Fibroblast of the aortic adventitia (primary cell): ENCODE data around the gene AGTPBP1. TPM values are rescaled to one million over a fixed set of nuclear protein-coding genes. Genes with fewer than 3 reads are reported as not detected.

Experiments used
- DNase-seq: peaks from one replicate; pipeline ENCODE4 v3.0.0-alpha.2; 2010; ENCODE audit warnings: low read depth
- H3K4me3 ChIP-seq: 2 replicates; pipeline ENCODE4 v1.5.1; 2011; ENCODE audit warnings: low read depth, mild to moderate bottlenecking, control low read depth, low read length, moderate library complexity
- total RNA-seq: library from RNA; depleted of rRNA; stranded (reverse); fragments of >200 nt; gene quantifications from 2 replicates; pipeline ENCODE4 v1.2.3, GENCODE V29; 2012; ENCODE audit warnings: low replicate concordance
- TF ChIP-seq, protein P1 (sequence below): IDR thresholded peaks from 2 replicates; pipeline ENCODE4 v1.5.1; 2011; ENCODE audit warnings: mild to moderate bottlenecking, low read length, control low read depth, inconsistent platforms; ENCODE audit not compliant: insufficient read depth

The AGTPBP1 gene
- total RNA-seq, 1 donor: 20.3 TPM

DNA sequence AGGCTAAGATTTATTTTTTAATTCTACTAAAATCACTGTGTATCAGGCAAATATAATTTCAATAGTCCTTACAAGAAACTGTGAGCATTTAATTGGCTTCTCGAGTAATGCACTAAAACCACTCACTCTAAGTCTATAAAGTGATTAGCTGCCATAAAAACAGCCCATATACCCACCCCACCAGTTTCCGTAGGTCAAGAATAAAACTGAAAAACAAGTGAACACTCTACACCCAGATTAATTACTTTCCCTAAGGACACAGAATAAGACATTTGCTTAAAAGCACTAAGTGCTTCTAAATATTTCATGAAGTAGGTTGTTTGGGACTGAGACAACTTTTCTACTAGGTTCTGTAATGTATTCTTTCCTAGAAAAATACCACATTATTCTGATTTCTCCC lies 194.2 kb downstream of the AGTPBP1 start:
- H3K4me3 ChIP-seq: no peak overlapping the region
- DNase-seq: no peak
- TF ChIP-seq, protein P1, sequence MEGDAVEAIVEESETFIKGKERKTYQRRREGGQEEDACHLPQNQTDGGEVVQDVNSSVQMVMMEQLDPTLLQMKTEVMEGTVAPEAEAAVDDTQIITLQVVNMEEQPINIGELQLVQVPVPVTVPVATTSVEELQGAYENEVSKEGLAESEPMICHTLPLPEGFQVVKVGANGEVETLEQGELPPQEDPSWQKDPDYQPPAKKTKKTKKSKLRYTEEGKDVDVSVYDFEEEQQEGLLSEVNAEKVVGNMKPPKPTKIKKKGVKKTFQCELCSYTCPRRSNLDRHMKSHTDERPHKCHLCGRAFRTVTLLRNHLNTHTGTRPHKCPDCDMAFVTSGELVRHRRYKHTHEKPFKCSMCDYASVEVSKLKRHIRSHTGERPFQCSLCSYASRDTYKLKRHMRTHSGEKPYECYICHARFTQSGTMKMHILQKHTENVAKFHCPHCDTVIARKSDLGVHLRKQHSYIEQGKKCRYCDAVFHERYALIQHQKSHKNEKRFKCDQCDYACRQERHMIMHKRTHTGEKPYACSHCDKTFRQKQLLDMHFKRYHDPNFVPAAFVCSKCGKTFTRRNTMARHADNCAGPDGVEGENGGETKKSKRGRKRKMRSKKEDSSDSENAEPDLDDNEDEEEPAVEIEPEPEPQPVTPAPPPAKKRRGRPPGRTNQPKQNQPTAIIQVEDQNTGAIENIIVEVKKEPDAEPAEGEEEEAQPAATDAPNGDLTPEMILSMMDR: no peak

DNA sequence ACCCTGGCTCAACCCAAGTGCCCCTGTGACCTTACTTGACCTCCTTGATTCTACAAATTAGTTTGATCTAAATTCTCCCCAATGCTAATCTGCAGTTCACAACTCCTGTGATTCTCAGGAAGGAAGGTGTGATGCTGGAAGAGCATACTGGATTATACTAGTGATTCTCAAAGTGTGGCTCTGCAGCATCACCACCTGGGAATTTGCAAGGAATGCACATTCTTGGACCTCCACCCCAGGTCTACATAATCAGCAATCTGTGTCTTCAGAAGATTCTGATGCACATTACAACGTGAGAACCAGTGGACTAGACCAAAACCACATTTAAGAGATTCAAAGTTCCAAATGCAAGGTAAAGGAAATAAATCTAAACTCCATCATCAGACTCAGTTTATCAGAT lies 198.6 kb downstream of the AGTPBP1 start:
- TF ChIP-seq, protein P1: no peak
- no peak for DNase-seq
- H3K4me3 ChIP-seq: no peak overlapping the region

GRCh38 chr9:85541876-85542275 lies 199.9 kb downstream of the AGTPBP1 start:
- peak; percentile 11 for DNase-seq
- TF ChIP-seq, protein P1: no peak

DNA sequence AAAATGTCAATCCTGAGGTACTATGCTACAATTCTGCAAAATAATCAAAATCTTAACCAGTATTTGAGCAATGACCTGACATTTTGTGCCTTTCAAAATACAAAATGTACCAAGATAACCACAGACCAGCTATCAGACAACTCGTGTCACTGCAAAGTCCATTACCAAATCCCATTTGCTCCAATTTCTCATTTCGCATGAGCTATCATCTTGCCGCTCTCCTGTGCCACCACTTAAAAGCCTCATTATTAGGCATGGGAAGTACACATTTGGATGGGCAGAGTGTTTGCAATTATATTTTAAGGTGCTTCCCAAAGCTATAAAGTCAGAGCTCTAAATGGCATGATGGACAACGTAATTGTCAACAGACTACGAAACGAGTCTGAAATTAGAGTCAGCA lies 205.2 kb downstream of the AGTPBP1 start:
- no peak for DNase-seq
- TF ChIP-seq, protein P1: no peak
- H3K4me3 ChIP-seq: no peak overlapping the region

More at GRCh38 chr9:85541876-85542275, 199.9 kb downstream of the AGTPBP1 start:
- H3K4me3 ChIP-seq: no peak overlapping the region

DNA sequence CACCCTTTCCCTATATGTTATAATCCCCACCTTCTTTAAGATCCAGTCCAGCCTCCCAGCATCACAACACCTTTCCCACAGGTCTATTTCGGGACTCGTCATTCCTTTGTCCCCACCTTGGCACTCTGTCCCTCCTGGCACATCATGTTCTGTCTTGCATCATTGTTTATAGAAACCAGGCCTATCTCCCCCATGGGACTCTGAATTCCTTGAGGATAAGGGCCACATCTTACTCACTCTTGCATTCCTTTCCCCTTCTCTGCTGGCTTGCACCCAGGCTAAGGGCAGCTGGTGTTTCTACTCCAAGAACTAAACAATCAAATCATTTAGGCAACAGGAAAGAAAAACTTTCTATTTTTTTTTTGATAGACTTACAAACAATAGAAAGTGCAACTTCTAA lies 205.7 kb downstream of the AGTPBP1 start:
- no peak overlapping the region for H3K4me3 ChIP-seq
- DNase-seq: peak; percentile 96
- TF ChIP-seq, protein P1: no peak

DNA sequence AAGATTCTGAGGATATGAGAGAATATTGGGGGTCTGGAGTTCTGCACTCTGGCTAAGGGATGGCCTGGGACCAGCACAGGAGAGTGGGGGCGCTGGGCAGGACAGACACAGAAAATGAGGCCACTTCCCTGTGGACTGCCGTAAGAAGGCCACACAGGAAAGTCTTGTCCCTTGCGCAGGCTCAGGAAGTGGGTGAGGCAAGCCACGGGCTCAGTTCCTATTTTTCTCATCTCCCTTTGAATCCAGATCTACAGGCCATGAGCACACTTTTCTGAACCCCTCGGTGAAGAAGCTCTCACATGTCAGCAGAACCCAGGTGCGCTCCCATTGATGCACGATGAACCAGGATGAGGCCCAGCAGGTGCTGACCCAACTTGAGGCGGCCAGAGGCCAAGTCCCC lies 207.4 kb downstream of the AGTPBP1 start:
- no peak for DNase-seq
- TF ChIP-seq, protein P1: no peak

DNA sequence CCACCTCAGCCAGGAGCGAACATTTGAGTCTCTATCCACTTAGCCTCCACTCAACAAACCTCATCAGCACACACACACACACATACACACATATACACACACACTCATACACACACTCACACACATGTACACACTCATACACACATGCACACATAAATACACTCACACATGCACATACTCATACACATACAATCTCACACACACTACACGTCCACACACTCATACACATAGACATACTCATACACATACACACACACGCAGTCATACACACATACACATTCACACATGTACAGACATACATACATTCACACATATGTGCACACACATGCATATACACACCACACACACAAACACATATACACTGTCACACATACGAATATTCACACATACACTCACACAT lies 208.2 kb downstream of the AGTPBP1 start:
- no peak overlapping the region for H3K4me3 ChIP-seq
- no peak for DNase-seq
- TF ChIP-seq, protein P1: no peak

More for the DNA sequence above, 207.4 kb downstream of the AGTPBP1 start:
- no peak overlapping the region for H3K4me3 ChIP-seq
